HG02678 (cell line): ENCODE measurements around the gene LSM14A.

Experiments
- ATAC-seq: cut with Tn5 transposase; IDR thresholded peaks from one replicate; pipeline ENCODE4 v1.9.1; 2021; ENCODE audit warnings: mild to moderate bottlenecking, moderate library complexity; ENCODE audit not compliant: unreplicated experiment

LSM14A gene

DNA sequence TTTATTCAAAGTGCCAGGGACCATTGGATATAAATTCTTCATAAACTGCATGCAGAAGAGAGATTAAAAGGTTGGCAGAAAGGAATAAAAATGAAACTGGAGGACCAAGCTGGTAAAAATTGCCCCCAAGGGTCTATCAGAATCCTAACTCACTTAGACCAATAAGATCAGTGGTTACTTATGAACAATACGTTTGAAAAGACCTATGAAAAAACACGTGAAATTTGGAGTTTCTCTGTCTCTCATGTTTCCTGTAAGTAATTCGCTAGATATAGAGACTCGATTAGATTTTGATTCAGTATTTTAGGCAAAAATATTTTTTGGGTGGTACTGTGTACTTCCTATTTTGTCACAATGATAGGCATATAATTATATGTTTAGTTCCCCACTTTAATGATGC lies 104.9 kb downstream of the LSM14A start:
- no peak for ATAC-seq

GRCh38 chr19:34278783-34279182 lies 106.5 kb downstream of the LSM14A start:
- ATAC-seq: no peak
